Left forelimb (tissue), 1 donor: ENCODE measurements around the gene LRRC72.
"Not testable (repeated sequence)": the region's sequence is repeated elsewhere in the genome, so short reads cannot be mapped to it uniquely, and the experiment has no call there.

Source experiments
- DNase-seq: peaks from one replicate; pipeline ENCODE4 v3.0.0-alpha.2; 2018; ENCODE audit warnings: low spot score

LRRC72 gene

DNA sequence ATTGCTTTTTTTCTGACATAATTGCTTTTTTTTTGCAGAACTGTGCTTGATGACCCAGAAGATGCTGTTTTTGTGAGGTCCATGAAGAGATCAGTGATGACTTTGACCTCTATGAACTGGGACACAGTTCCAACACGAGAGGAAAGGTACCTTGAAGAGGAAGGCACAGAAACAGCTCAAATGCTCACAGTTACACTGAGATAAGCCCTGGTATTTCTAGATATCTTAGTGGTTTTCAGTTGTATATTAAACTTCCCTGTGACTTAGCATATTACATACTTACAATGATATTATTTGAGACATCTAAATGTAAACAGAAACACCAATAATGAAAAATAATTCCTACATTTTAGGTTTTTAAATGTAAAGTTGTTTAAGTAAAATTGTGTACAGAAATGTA lies 54.7 kb downstream of the LRRC72 start:
- no peak for DNase-seq

DNA sequence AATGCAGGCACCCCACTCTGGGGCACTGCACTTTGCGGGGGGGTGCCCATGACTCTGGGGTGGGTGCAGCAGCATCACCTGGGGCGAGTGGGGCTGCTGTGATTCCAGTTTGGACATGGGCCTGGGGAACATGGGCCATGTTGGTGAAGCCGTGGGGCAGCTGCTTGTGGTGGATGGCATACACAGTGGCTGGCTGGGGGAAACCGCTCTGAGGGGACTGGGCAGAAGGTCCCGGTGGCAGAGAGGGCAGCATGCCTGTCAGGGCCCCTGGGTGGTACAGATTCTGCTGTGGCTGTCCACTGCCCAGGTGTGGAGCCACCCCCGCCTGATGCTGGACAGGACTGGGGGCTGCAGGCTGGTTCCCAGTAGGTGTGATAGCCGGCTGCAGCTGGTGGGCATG lies 57.2 kb downstream of the LRRC72 start:
- no peak for DNase-seq

DNA sequence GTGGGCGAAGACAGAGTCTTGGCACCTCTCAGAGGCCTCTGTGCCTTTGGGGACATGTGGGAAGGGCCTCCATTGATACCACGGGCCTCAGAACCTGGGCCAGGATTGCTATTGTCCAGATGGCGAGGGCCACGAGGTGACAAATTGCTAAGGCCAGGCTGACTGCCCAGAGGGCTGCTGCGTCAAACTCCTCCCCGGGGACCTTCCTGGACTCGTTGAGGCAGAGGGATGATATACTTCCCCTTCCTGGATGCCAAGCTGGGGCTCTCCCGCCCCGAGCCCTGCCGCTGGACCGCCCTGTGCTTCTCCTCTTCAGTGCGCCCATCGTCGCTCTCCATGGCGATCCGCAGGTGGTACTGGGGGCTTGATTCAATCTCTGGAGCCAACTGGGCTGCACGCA lies 58.9 kb downstream of the LRRC72 start:
- no peak for DNase-seq

DNA sequence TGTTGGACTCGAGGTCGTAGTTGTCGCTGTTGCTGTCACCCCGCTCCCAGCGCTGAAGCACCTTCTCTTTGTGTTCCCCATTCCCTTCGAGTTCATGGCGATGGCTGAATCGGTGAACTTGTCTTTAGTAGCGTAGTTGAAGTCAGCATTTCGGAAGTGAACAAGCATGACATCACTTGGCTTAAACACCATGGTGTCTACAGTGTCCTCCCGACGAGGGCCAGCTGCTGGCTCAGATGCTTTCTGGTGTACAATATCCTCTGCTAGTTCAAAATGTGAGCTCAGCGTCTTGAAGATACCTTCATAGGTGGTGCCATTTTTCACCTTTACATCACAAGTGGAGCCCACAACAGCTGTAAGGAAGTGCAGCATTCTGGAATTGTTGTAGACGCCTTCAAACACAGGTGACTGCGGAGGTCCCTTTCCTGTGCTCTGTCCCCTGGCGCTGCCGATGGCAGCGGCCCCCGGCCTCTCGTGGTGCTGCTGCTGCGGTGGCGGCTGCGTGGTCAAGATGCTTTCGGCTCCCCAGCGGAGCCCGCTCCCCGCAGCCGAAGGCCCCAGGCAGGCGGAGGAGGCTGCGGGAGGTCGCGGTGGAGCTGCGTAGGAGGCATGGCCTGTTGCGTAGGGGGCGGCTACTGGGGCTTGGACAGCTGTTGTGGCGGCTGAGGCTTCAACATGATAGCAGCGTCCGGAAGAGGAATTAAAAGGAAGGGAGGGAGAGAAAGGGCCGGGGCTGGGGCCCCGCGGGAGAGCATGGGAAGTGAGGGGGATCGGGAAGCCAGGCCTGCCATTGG lies 59.7 kb downstream of the LRRC72 start:
- no peak for DNase-seq

DNA sequence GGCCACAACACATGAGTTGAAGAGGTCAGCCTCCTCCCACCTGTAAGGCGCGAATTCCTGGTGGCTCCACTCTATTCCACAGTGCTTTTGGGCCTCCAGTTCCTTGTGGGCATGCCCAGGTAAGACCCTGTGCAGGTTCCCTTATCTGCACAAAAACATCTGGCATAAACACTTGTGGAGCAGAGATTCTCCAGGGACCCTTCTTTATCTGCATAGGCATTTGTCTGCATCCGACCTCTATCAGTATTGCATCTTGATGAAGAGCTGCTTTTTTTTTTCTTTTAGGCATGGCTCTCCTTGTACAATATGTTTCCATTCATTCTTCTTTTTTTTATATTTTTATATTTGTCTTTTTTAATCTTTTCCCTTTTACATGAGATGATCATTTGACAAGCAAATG lies 60.5 kb downstream of the LRRC72 start:
- DNase-seq = no peak

DNA sequence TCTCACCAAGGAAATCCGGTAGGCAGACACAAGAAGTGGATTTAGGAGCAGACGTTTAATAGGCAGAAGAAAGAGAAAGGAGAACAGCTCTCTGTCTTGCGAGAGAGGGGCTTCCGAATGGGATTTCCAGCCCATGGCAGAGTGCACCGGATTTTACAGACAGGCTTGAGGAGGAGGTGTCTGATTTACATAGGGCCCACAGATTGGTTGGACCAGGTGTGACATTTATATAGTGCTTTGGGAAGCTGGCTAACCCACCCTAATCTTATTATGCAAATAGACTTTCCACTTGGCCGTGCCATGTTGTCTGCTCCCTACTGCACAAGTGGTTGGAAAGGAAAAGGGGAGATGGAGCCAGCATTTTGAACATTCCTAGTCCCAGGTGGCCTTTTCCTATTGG lies 61.2 kb downstream of the LRRC72 start:
- DNase-seq = no peak

DNA sequence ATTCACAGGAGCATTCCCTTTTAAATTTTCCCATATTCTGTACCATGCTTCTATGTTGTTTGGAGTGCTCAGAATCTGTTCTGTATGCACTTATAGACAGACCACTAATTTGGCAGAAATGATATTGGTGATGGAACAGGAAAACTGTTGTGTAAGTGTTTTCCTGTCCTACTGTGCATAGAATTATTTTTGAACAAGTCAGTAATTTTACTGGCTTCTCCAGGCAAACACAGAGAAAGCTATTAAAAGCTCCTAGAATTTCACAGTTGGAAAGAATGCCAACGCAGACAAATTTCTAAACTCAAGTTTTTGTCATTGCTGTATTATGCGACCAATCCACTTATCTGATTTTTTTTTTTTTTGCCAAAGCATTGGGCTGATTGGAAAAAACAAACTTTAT lies 63.3 kb downstream of the LRRC72 start:
- DNase-seq = no peak

DNA sequence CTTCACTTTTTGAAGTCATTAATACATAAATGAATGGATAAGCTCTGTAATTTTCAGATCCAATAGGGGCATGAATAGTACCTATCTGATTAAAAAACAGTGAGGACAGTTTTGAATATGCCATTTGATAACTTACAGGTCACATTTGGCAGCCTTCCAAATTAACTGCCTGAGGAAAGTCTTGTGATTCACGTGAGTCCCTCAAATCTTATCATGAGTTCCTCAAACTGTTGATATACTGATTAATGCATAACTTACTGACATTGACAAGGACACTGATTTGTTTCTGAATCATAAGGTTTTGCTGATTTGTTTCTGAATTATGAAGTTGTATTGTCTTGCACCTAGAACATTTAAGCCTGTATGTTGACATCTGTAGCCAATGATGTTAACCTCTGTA lies 63.8 kb downstream of the LRRC72 start:
- DNase-seq = no peak

DNA sequence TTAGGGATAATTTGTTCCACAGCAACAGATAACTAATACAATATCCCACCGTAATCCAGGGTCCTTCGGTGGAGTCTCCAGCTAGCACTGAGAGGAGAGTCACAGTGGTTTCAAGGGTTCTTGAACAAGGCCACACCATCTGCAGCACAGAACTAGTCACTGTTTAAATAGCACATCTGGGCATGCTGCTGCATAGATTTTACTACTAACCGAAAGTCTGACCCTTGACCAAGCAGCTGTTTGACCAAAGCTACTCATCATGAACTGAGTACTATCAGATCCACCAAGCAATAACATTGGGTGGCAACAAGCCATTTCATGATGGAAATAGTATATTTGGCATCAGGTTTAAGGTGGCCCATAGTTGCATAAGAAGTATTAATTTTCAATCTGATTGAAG lies 65.8 kb downstream of the LRRC72 start:
- DNase-seq = no peak

DNA sequence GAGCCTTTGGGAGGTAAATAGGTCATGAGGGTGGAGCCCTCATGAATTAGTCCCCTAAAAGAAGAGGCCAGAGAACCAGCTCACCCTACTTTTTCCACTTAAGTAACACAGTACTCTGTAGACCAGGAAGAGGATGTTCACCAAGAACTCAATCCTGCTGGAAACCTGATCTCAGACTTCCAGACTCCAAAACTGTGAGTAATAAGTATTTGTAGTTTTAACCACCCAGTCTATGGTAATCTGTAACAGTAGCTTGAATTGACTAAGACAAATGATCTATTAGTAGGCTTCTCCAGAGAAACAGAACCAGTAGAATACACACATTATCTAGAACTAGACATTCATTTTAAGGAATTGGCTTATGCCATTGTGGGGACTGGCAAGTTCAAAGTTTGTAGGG lies 67.4 kb downstream of the LRRC72 start:
- DNase-seq = no peak

DNA sequence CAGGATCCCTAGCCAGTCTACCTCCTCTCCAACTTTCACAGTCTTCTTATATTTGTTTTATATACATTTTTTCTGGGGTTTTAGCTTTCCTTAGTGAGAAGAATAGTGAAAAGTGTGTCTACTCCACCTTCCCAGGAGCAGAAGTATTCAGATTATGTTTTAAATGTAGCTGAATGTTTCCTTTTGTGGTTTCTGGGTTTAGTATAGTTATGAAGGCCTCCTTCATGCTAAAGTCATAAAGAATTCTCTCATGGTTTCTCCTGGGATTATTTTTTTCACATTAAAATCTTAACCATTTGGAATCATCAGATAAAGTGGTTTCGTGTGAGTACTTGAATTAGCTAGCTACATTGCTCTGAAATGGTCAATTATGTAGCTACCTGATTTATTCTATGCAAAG lies 68.1 kb downstream of the LRRC72 start:
- DNase-seq = no peak

DNA sequence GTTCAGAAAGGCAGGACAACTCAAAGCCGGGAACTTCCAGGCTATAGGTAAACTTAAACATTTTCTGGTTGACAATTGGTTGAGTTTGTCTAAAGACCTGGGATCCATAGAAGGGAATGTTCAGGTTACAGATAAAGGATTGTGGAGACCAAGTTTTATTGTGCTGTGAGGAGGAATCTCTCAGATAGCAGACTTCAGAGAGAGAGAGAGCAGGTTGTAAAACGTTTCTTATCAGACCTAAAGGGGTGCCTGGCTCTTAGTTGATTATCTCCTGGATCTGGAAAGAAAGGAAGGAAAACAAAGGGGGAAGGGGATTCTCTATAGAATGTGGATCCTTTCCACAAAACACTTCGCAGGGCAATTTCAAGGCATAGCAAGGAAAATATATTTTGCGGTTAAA lies 69.0 kb downstream of the LRRC72 start:
- DNase-seq = not testable (repeated sequence)

DNA sequence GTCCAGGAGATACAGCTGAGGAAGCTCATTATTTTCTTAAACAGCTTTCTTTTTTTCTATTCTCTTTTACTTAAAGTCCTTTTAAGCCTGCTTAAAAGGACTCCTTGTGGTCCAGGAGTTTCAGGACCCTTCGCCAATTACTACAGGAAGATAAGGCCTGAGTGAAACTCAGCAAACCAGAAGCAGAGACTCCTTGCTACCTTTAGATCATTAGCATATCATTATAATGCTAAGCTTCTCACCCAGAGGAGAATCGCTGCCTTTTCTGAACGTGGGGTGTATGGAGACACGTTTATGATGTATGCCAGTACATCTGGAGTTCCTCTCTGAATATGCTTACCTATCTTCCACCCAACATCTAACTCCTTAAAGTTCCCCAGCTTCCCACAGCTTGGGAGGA lies 71.4 kb downstream of the LRRC72 start:
- DNase-seq = no peak

DNA sequence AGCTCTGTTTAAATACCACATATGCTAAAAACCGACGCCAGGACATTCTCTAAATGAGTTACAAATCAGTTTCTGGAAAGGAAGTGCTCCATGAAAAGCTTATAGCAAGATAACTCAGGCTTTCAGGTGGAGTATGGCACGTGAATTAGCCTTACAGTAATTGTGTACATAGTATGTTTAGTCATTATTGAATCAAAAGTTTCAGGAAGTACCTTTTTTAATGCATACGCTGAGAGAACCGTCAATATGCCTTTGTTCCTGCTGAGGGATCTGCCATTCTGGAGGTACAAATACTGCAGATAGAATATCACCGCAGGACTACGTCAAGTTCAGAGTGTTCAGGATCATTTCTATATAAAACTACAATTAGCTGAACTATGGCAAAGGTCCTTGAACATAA lies 73.2 kb downstream of the LRRC72 start:
- DNase-seq = no peak

DNA sequence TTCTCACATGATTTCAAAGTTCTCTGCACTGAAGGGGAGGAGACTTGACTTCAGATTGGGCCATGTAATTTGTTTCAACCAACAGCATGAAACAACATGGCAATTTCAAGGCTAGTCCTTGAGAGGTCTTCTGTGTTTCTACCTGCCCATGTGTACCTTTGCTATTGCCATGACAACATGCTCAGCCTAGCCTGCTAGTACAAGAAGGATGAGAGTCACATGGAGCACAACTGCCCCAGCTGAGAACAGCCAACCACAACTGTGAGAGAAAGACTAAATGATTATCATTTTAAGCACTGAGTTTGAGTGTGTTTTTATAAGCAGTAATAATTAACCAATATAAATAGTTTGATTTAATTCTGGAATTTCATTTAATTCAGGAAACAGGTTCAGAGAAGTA lies 77.0 kb downstream of the LRRC72 start:
- DNase-seq = no peak

DNA sequence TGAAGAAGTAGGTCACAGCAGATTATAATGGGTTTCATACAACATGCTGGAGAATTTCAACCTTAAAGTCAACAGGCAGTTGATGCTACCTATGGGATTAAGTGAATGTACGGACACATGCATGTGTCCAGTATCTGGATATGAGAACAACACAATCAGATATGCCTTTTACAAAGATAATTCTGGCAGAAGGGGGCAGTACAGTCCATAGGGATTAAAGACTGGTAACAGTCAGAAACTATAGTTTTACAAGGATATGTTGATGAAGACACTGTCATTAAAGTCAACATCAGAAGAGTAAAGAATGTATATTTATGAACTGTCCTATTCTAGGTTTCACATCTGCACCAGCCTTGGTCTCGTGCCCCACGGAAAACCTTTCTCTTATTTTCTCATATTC lies 77.4 kb downstream of the LRRC72 start:
- DNase-seq = no peak

DNA sequence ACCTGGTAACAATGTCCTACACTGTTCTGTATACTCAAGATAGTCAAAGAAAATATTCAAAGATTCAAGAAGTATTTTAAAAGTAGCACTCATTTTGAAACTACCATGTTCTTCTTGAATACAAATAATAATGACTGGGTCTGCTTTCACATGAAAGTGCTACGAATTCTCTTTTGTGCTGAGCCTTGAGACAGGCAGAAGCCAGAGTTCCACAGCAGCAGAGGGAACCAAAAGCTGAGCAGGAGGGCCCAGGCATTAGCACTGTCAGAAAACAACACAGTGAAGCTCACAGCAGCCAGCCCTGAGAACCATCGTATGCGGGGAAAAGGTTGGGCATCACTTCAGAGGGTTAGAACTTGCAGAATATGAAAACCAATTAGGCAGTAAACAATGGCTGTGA lies 80.1 kb downstream of the LRRC72 start:
- no peak for DNase-seq

DNA sequence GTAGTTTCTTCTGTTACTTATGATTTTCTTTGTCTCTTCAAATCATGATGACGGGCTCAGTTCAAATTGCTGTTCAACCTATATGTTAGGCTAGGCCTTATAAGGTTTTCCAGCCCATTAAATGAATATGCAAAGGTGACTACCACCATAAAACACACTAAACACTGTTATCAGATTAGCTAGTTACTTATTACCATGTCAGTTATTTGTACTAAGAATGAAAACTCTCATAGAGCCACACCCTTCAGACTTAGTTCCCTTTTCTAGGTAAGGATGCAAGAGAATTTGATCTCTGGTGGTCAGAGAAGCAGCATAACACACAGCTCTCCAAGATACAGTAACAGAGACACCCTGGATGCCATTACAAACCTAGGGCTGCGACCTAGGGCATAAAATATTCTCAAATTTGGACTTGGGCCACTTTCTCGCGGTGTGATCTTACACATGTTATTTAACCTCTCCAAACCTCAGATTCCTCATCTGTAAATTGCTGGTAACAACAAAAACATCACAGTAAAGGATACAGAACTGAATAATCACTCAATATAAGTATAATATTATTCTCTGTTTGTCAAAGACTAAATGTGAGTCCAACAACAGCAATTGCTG lies 83.3 kb downstream of the LRRC72 start:
- DNase-seq = no peak

DNA sequence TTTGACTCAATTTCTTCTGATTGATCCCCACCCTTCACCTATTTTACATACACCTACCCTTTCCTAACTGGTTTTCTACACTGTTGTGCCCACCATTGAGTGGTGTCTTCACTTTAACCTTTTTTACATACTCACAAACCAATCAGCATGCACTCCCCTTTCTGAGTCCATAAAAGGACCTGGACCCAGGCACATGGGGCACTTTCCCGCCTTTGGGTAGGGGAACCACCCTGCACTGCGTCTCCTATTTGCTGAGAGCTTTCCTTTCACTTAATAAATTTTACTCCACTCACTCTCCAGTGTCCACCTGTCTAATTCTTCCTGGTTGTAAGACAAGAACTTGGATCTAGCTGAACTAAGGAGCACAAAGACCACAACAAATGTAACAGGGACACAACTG lies 85.1 kb downstream of the LRRC72 start:
- DNase-seq = no peak

DNA sequence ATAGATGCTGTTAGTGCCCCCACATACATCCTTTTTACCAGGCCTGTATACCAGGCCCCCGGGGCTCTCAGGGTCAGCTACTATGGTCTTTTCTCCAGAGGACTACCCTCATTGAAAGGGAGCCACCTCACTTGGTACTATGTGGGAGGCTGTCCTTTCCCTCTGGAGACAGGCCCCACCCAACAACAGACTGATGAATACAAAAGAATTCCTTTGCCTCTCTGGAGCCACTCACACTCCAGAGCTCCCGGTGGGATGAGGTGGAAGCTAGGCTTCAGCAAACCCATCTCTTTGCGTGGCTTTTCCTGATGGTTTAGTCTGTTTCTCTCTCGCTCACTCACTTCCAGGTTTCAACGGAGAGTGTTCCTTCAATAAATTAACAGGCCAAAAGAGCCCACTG lies 88.6 kb downstream of the LRRC72 start:
- DNase-seq = no peak

DNA sequence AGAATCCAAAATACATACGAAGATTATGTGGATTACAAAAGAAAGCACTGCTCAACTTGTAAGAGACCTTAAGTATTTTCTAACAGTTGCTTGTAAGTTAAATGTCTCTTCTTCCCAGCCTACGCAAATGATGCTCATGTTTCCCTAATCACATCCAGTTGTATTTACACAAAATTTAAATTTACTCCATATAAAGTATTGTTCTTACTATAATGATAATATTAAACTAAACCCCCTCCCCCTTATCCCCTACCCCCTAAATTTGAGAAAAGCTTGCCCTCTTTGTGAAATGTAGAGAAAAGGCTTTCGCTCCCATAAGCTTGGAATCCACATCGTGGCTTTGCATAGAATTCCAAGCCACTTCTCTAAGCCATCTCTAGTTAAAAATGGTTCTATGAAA lies 89.5 kb downstream of the LRRC72 start:
- no peak for DNase-seq

DNA sequence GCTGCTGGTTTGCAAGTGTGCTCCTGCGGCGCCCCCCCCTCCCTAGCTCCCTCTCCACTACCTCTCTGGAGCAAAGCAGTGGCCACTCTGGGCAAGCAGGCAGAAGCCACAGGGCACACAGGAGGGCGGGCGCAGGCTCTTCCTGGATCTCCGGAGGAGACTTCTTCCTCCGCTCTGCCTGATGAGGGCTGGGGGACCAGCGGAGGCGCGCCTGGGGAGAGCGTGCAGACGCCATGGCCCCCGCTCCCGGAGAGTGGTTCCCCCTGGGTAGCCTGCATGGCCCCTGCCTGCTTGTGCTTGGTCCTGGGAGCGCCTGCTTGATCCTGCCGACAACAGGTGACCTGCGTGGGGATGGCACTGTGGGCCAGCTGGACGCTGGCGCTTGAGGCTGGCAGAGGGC lies 89.9 kb downstream of the LRRC72 start:
- DNase-seq = no peak

DNA sequence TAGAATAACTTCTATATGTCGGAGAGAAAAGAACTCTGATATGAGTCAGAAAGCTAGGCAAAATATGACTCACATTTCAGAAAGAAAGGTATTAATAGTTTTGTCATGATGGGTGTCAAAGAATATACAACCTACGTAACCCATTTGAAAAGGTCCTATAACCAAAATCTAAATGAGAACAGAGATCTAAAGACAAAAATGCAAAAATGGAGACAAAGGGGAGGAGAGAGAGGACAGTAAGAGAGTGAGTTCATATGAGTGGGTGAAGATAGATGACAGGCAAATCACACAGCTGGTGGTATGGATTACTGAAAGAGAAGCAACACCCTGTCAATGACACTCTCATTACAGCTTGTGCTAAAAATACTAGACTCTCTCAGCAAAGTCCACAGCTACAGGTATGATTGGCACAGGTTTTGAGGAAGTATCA lies 93.4 kb downstream of the LRRC72 start:
- no peak for DNase-seq

DNA sequence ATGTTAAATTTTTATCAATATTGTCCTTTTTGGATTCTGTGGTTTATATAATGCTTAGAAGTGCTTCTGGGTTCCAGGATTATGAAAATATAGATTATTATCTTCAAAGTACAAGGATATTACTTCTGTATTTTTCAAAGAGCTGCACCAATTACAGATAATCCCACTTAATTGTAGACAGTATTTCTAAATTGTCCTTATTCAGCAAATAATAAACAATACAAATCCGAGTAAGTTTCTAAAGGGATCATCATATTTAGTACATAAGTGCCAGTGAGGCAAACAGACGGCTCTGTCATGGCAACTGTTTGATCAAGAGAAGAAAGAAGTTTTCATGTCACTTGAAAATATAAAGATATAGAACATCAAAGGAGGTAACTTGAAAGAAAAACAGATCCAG lies 99.8 kb downstream of the LRRC72 start:
- DNase-seq = no peak
